ENCODE measurements around the gene SUMO2. TPM values are rescaled to one million over a fixed set of nuclear protein-coding genes. Genes with fewer than 3 reads are reported as not detected.

The SUMO2 gene
- total and polyA plus RNA-seq, 2 of the 4 experiments (the other 2 are of a cell fraction), result 71.3 to 83.7 TPM

GRCh38 chr17:75228847-75229246 lies 46.1 kb upstream of the SUMO2 start:
- Histone ChIP-seq H3K27ac (ENCODE audit: insufficient read depth, low read length) (no peak overlapping the region), H2AK5ac (ENCODE audit: low read depth, low read length) (no peak overlapping the region), H3K23ac (ENCODE audit: low read depth, low read length) (no peak overlapping the region), H2BK120ac (ENCODE audit: low read depth, low read length) (no peak overlapping the region), H3K79me1 (ENCODE audit: low read depth in 1 of 2, low read length in 2 of 2) (peaks cover 2 to 8% of the 10 kb centered on the region in 2 experiments; a peak in 2 of 4 replicates), H3K36me3 (ENCODE audit: control insufficient read depth, insufficient read depth, low read length) (peaks cover 62% of the 10 kb centered on the region), H3K4me3 (ENCODE audit: insufficient read depth, low read depth, low read length) (no peak overlapping the region), H2BK15ac (ENCODE audit: low read depth, low read length) (no peak overlapping the region), H3K18ac (ENCODE audit: low read depth, low read length) (no peak overlapping the region), H2BK20ac (ENCODE audit: low read depth, low read length) (no peak overlapping the region), H3K27me3 (ENCODE audit: control insufficient read depth, insufficient read depth, low read length) (no peaks in the 10 kb centered on the region), H4K91ac (ENCODE audit: insufficient read depth, low read depth, low read length) (no peak overlapping the region), H3K9me1 (ENCODE audit: insufficient read depth, low read length) (no peaks in the 10 kb centered on the region), H3K14ac (replicated peaks; ENCODE audit: low read depth, low read length) (no peak overlapping the region), H4K20me1 (ENCODE audit: insufficient read depth, low read length) (no peaks in the 10 kb centered on the region), H3K4ac (ENCODE audit: low read depth, low read length) (no peak overlapping the region), H3K4me2 (ENCODE audit: low read depth, low read length) (no peak overlapping the region), H3K56ac (ENCODE audit: extremely low read depth, insufficient read depth, low read length) (no peak overlapping the region), H2BK5ac (ENCODE audit: low read depth, low read length, poor library complexity, severe bottlenecking) (no peak overlapping the region), H3K4me1 (ENCODE audit: control insufficient read depth, insufficient read depth, low read length) (no peaks in the 10 kb centered on the region), H2AK9ac (replicated peaks; ENCODE audit: low read depth, low read length, poor library complexity) (no peak overlapping the region), H4K5ac (ENCODE audit: low read depth, low read length) (no peak overlapping the region), H4K8ac (ENCODE audit: low read depth in 2 of 2, low read length in 2 of 2) (no peak overlapping the region), H3K9me3 (ENCODE audit: control insufficient read depth, insufficient read depth, low read length) (no peaks in the 10 kb centered on the region), H2AFZ (replicated peaks; ENCODE audit: low read length, poor library complexity) (no peak overlapping the region), H3K9ac (ENCODE audit: low read depth, low read length) (no peak overlapping the region)
- no peak for TF ChIP-seq SMC3 (IDR thresholded peaks at IDR 0.05; ENCODE audit: low read depth, low read length)
- TF ChIP-seq ELK1 (IDR thresholded peaks at IDR 0.05; ENCODE audit: borderline replicate concordance, low read depth, low read length), result no peak
- TF ChIP-seq CTCF (conservative IDR thresholded peaks at IDR 0.05; ENCODE audit: low read depth, low read length), result no peak
- TF ChIP-seq MAFK (IDR thresholded peaks at IDR 0.05; ENCODE audit: low read depth, low read length), result no peak
- TF ChIP-seq CEBPB (IDR thresholded peaks at IDR 0.05; ENCODE audit: low read depth, low read length), result no peak
- TF ChIP-seq BHLHE40 (IDR thresholded peaks at IDR 0.05; ENCODE audit: low read depth, low read length), result no peak
- no peak for TF ChIP-seq FOS (IDR thresholded peaks at IDR 0.05; ENCODE audit: low read depth, low read length)
- no peak for TF ChIP-seq RFX5 (IDR thresholded peaks at IDR 0.05; ENCODE audit: low read depth, low read length)
- TF ChIP-seq POLR2A (IDR thresholded peaks at IDR 0.05; ENCODE audit: low read depth, low read length), result no peak
- TF ChIP-seq RCOR1 (IDR thresholded peaks at IDR 0.05; ENCODE audit: insufficient replicate concordance, low read length), result no peak
- TF ChIP-seq NFE2L2 (IDR thresholded peaks at IDR 0.05; ENCODE audit: low read depth, low read length), result no peak
- no peak for TF ChIP-seq MXI1 (IDR thresholded peaks at IDR 0.05; ENCODE audit: borderline replicate concordance, low read depth, low read length)
- TF ChIP-seq CHD1 (IDR thresholded peaks at IDR 0.05; ENCODE audit: low read depth, low read length), result no peak
- no peak for TF ChIP-seq MAZ (IDR thresholded peaks at IDR 0.05; ENCODE audit: borderline replicate concordance, low read depth, low read length)
- no peak for TF ChIP-seq USF2 (IDR thresholded peaks at IDR 0.05; ENCODE audit: low read depth, low read length)
- no TSS peak for BruUV-seq (replicated peaks)
- CTCF ChIA-PET, result no interaction called here
- in situ Hi-C loops (cut with MboI; ENCODE audit: low sequenced_read_pairs) (no loop called here), dilution Hi-C loops (cut with HindIII; ENCODE audit: low sequenced_read_pairs, unreplicated experiment) (no loop called here), intact Hi-C loops (cut with micrococcal nuclease) (no loop called here)
- ATAC-seq (ENCODE audit: low read depth) (no peak), DNase-seq (no peak)
- WGBS, 2 experiments (ENCODE audit: extremely low coverage in 2 of 2, insufficient read length in 1 of 2), result 82% methylated on average over 2 of the region's 4 CpGs; no CpG with 5 or more reads in 1 of the 2 experiments
- POLR2A ChIA-PET (ENCODE audit: unreplicated experiment), result no interaction called here

All from IMR-90 (cell line).